ENCODE results near the gene ABHD4. TPM values are rescaled to one million over a fixed set of nuclear protein-coding genes. Genes with fewer than 3 reads are reported as not detected.

The ABHD4 gene
- total and polyA plus RNA-seq, 2 of the 4 experiments (the other 2 are of a cell fraction) = 5.0 to 22.0 TPM

DNA sequence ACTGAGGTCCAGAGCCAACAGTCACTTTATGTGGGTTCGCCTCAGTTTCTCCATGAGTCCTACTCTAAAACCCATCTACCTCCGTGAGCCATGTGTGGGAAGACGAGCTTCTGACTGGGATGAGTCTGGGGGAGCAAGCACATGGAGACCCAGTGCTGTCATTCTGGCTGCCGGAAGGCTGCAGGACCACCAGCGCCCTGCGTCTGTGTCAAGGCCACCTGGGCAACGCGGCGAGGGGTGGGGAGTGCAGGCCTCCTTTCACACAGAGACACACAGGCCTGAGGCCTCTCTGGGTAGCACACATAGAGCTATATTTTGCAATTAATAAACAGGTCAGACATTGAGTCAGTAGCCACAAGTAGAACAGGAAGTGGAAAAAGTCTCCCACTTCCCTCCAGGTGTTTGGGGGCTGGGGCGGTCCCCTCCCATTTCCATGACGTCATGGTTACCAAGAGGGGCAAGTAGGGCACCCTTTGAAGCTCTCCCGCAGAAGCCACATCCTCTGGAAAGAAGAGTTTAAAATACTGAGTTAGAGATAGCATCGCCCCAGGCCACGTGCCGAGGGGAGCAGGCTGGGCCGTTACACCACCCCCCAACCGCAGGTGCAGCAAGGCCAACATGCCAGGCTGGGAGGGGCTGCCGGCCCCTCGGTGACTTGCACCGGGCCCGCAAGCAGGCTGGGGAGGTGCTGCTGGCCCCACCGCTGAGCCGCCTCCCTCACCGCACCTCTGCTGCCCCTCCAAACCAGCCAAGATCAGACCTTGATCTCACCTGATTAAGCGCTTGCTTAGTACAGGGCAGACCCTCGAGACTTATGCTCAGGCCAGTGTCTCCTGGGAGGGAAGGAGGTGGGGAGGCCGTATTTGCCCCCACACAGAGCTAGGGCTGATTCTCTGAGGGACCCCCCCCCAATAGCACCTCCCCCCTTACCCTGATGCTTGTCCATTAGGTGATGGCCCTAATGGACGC, 41.8 kb upstream of the ABHD4 start (continued):
- no peak for TF ChIP-seq RFX5 (IDR thresholded peaks at IDR 0.05; ENCODE audit: low read depth, low read length)
- no peak for TF ChIP-seq MAFK (IDR thresholded peaks at IDR 0.05; ENCODE audit: low read depth, low read length)
- TF ChIP-seq BHLHE40 (IDR thresholded peaks at IDR 0.05; ENCODE audit: low read depth, low read length) = peak; percentile 35
- TF ChIP-seq MAZ (IDR thresholded peaks at IDR 0.05; ENCODE audit: borderline replicate concordance, low read depth, low read length) = peak; percentile 59; the same call in 1 of the 2 replicates
